ENCODE results near the gene CD2BP2.
"Not testable (repeated sequence)": the region's sequence is repeated elsewhere in the genome, so short reads cannot be mapped to it uniquely, and the experiment has no call there.

- TF ChIP-seq, protein P1, sequence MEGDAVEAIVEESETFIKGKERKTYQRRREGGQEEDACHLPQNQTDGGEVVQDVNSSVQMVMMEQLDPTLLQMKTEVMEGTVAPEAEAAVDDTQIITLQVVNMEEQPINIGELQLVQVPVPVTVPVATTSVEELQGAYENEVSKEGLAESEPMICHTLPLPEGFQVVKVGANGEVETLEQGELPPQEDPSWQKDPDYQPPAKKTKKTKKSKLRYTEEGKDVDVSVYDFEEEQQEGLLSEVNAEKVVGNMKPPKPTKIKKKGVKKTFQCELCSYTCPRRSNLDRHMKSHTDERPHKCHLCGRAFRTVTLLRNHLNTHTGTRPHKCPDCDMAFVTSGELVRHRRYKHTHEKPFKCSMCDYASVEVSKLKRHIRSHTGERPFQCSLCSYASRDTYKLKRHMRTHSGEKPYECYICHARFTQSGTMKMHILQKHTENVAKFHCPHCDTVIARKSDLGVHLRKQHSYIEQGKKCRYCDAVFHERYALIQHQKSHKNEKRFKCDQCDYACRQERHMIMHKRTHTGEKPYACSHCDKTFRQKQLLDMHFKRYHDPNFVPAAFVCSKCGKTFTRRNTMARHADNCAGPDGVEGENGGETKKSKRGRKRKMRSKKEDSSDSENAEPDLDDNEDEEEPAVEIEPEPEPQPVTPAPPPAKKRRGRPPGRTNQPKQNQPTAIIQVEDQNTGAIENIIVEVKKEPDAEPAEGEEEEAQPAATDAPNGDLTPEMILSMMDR (IDR thresholded peaks at IDR 0.05): not testable (repeated sequence)
- not testable (repeated sequence) for TF ChIP-seq POLR2A (IDR thresholded peaks at IDR 0.05)
These were observed 16.4 kb downstream of the CD2BP2 start for GRCh38 chr16:30338715-30339114.

All from testis (tissue), 2 donors.